Stimulated activated CD8-positive, alpha-beta memory T cell treated with anti-CD3 and anti-CD28 coated beads, Interleukin-12 subunit alpha, Interleukin-12 subunit beta, amount 100 ng/mL, for 24 hours (primary cell): ENCODE results near the gene SLC47A2.
A peak's percentile ranks its signal among the peaks of the same experiment; 100 is the strongest.

ENCODE experiments used
- DNase-seq: peaks from one replicate; pipeline ENCODE4 v3.0.0-alpha.2; 2020; ENCODE audit errors: extremely low read depth

SLC47A2 gene

GRCh38 chr17:19747829-19748806 is 31.7 kb upstream of the SLC47A2 start, which contains the start of gene ALDH3A1:
Gene ALDH3A1 (minus strand): TSS chr17:19748298. CDS start chr17:19745129, 3,169 bp downstream.
- DNase-seq, result no peak

DNA sequence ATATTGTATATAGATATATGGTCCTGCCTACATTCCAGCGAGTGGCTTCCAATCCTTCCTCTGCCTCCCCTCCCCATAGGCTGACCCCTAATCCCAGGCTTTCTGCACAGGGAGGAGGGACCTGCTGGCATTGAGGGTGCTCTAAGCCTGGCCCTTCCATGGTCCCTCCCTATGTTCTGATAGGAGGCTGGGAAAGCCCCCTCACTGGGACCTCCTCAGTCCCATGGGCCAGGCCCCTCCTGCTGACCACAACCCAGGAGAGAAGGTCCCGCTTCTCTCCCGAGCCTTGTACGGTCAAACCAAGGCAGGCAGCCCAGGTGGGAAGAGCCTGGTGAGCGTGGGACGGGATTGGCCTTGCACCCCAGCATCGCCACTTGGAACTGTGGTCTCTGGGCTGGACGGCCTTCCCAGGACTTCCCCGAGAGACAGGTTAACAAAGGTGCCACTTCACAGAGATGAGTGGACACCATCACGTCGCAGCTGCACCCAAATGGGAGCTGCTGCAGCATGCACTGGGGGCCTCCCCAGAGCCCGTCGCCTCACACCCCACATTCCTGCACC is 30.9 kb upstream of the SLC47A2 start:
- no peak for DNase-seq

GRCh38 chr17:19746517-19746916 is 30.1 kb upstream of the SLC47A2 start:
- DNase-seq, result no peak

GRCh38 chr17:19744922-19745757 is 28.8 kb upstream of the SLC47A2 start:
- peak; percentile 61 for DNase-seq

GRCh38 chr17:19744492-19744891 is 28.1 kb upstream of the SLC47A2 start:
- no peak for DNase-seq

- no peak for DNase-seq
Observed at GRCh38 chr17:19743101-19744100, 27.0 kb upstream of the SLC47A2 start.

DNA sequence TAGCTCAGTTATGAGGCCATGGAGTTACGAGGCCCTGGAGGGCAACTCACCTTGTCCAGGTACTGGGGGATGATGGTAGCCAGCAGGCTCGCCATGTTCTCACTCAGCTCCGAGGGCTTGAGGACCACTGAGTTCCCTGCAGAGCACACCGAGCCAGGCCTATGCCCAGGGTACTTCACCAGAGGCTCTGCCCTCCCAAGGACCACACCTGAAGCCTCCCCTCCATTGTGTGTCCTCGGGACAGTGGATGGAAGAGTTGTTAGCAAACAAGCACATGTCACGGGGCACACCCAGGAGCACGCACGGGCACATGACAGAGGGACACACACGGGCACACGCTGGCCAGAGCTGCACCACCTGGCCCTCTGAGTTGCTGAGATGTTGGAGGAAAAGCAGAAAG is 26.1 kb upstream of the SLC47A2 start:
- no peak for DNase-seq

DNA sequence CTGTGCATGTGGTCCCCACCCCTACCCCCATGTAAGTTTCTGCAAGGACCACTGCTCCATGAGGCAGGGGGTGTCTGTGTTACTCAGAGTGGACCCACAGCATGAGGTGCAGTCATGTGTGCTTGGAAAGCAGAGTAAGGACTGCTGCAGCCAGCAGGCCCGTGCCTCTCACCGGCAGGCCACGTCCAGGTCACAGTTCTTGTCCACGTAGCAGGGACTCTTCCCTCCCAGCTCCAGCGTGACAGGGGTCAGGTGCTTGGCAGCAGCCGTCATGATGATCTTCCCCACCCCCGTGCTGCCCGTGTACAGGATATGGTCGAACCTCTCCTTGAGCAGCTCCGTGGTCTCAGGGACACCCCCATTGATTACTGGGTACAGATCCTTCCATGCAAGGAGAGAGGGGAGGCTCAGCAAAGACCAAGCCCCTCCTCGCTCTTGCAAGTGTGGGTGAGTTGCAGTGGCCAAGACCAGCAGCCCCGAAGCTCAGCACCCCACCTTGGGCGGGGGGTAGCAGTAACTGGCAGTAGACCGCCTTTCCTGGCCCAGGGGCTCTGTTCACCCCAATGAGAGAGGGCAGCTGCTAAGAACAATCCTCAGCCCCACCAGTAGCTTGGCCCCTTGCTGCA is 25.6 kb upstream of the SLC47A2 start:
- DNase-seq, result no peak

- no peak for DNase-seq
Observed at GRCh38 chr17:19740933-19741332, 24.5 kb upstream of the SLC47A2 start.

- no peak for DNase-seq
Observed at GRCh38 chr17:19739241-19740201, 23.1 kb upstream of the SLC47A2 start.

- DNase-seq, result no peak
Observed at GRCh38 chr17:19738757-19739156, 22.4 kb upstream of the SLC47A2 start.

DNA sequence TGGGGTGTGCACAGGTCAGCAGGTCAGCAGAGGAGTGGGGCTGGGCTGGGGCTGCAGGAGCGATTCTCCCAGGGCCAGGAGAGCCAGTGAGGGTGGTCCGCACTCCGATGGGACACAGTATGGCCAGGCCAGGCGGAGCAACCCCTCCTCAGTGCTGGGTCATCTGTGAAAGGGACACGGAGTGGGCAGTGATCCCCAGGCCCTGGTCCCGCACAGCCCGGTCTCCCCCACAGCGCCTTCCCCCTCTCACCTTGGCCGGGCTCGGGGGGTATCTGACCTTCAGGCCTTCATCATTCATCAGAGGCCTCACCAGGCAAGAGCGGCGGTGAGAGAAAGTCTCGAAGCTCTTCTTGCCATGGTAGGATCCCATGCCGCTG is 21.7 kb upstream of the SLC47A2 start:
- no peak for DNase-seq

GRCh38 chr17:19737305-19738072 is 21.1 kb upstream of the SLC47A2 start:
- DNase-seq, result no peak

GRCh38 chr17:19736071-19736470 is 19.7 kb upstream of the SLC47A2 start:
- DNase-seq, result no peak

DNA sequence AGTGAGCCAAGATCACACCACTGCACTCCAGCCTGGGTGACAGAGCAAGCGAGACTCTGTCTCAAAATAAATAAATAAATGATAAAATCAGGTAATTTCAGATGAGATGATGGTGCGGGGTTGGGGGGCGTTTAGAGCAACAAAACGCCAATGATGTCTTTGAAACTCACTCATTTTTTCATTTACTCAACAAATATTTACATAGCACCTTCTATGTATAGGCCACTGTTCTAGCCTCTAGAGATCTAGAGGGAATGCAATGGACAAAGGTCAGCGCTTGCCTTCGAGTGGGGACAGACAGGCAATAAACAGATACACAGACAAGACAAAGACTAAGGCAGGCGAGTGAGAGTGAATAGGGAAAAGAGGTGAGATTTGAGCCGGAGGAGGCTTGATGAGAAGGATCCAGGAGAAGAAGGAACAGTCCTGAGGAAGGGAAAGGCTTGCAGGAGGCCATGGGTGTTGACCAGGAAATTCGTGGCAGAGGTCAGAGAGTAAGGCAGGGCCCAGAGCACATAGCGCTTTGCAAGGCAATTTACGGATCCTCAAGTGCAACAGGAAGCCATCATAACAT is 17.7 kb upstream of the SLC47A2 start:
- DNase-seq, result no peak

GRCh38 chr17:19731626-19732025 is 15.2 kb upstream of the SLC47A2 start:
- DNase-seq, result no peak

DNA sequence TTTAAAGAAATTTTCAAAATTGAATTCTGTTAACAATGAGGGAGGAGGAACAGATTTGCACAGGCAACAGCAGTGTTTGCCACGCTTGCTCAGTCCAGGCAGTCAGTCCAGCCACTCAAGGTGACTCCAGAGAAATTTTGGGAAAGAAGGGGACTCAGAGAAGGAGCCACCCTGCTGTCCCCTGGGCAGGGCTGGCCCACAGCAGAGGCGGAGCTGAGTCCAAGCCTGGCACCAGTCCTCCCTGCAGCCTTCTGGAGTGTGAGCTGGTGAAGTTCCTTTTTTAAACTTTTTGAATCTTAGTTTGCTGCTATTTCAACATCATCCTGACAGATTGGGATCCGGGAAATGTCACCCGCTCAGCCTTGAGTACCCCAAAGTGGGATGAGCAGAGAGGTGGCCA is 14.5 kb upstream of the SLC47A2 start:
- no peak for DNase-seq

- DNase-seq, result no peak
Observed at GRCh38 chr17:19729900-19730299, 13.5 kb upstream of the SLC47A2 start.
